Measurements from ENCODE around the gene NLRP14.

NLRP14 gene

DNA sequence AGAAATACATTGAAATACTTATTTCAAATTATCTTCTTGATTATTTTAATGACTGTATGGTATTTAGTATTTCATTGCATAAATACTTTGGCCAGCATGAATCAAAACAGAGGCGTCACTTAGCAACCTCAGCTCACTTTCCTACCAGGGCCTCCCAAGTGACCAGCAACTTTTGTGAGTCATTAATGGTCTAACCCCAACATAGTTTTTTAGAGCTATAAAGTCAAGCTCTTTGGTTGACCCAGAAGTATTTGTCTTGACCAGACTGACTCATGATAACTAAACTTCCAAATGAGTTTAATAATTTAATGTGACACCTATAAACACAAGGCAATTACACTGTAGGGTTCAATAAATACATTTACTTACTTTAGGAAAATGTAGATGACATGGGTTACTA lies 40.6 kb downstream of the NLRP14 start:
- DNase-seq, result no peak

DNA sequence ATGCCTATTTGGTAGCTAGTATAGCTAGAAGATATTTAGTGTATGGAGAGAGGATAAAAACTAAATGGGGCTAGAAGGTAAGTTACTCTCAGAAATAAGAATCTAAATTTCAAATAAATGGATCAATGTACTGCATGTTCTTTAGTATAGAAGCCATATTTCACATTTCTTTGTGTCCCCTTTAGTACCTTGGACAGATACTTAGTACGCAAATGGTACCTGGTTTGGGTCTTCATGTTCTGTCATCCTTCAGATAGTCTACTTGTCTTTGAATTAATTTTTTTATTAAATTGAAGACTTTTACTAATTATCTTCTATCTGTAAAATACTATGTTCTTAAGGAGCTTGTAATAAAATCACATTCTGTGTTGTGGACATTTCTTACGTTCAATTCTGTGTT lies 42.3 kb downstream of the NLRP14 start:
- no peak for DNase-seq

GRCh38 chr11:7072401-7073028 lies 52.2 kb downstream of the NLRP14 start:
- no peak for DNase-seq

- no peak for DNase-seq
Observed at GRCh38 chr11:7077101-7077500, 56.8 kb downstream of the NLRP14 start.

DNA sequence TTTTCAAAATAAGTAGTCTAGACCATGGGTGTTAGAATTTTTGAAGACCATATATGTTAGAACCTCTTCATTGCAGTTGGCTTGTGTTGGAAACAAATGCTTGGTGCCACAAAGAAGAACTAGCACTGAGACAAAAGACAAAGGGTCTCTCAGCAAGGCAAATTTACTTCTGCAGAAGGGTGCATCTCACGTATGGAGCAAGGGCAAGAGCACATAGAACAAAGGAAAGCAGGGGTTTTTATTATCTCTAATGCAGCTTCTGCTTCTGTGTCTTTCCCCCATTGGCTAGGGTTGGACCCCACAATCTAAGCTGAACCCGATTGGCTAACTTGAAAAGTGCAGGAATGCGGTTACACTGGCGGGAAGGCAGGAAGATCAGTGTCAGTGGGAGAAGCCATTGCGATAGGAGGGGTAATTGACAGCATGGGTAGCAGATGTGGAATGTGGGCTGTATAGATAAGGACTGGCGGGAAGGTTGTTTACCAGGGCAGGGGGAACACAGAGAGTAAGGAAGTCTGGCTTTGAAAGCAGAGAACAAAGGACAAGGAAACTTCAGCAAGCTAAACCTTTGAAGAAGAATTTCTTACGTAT lies 59.4 kb downstream of the NLRP14 start:
- DNase-seq, result no peak

- no peak for DNase-seq
Observed at GRCh38 chr11:7080900-7081299, 60.6 kb downstream of the NLRP14 start.

- DNase-seq, result no peak
Observed at GRCh38 chr11:7081441-7081840, 61.2 kb downstream of the NLRP14 start.

GRCh38 chr11:7088921-7089320 lies 68.6 kb downstream of the NLRP14 start, which contains the start of gene RBMXL2:
Gene RBMXL2, plus strand, starts transcription at chr11:7088998. Its CDS starts 123 bp downstream, at chr11:7089121.
- DNase-seq, result no peak

DNA sequence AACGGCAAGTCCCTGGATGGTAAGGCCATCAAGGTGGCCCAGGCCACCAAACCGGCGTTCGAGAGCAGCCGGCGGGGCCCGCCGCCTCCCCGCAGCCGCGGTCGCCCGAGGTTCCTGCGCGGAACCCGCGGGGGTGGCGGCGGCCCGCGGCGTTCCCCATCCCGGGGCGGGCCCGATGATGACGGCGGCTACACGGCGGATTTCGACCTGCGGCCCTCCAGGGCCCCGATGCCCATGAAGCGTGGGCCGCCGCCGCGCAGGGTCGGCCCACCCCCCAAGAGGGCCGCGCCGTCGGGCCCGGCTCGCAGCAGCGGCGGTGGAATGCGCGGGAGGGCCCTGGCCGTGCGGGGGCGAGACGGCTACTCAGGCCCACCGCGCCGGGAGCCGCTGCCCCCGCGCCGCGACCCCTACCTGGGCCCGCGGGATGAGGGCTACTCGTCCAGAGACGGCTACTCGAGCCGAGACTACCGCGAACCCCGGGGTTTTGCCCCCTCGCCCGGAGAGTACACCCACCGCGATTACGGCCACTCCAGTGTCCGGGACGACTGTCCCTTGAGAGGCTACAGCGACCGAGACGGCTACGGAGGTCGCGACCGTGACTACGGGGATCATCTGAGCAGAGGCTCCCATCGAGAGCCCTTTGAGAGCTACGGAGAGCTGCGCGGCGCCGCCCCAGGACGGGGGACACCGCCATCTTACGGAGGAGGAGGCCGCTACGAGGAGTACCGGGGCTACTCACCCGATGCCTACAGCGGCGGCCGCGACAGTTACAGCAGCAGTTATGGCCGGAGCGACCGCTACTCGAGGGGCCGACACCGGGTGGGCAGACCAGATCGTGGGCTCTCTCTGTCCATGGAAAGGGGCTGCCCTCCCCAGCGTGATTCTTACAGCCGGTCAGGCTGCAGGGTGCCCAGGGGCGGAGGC lies 69.3 kb downstream of the NLRP14 start:
- no peak for DNase-seq

DNA sequence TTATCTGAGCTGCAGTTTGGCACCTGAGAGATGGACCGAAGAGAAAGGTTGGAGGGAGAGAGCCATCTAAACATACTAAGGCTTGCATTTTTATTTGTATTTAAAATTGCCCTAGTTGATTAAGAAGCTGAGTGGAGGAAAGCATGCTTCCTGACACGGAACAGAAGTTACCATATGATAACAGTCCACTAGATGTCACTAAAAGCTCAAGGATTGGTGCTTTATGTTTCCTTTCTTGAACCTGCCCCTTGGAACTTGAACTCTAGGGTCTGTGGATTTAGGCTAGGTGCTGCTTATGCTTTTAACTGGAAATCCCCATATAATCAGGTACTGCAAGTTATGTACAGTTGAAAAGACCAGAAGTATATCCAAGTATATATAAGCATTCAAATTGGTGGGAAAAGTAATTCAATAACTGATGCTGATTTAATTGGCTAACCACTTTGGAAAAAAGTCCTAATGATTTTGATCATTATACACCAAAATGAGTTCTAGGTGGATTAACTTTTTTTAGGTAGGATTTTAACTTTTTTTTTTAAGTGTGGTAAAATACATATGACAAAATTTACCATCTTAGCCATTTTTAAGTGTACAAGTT lies 78.1 kb downstream of the NLRP14 start:
- DNase-seq, result no peak

- no peak for DNase-seq
Observed at GRCh38 chr11:7115780-7116179, 95.5 kb downstream of the NLRP14 start.

- no peak for DNase-seq
Observed at GRCh38 chr11:7116370-7116769, 96.1 kb downstream of the NLRP14 start.
